GM04504 (cell line): ENCODE measurements around the gene SMU1.
"Not testable (repeated sequence)": the region's sequence is repeated elsewhere in the genome, so short reads cannot be mapped to it uniquely, and the experiment has no call there.

Experiments
- DNase-seq: peaks from one replicate; pipeline ENCODE4 v3.0.0-alpha.2; 2012; ENCODE audit warnings: low read depth

SMU1 gene

GRCh38 chr9:33013962-33014664 lies 62.4 kb downstream of the SMU1 start:
- no peak for DNase-seq

GRCh38 chr9:33012328-33013069 lies 64.0 kb downstream of the SMU1 start:
- DNase-seq, result no peak

GRCh38 chr9:33011831-33012230 lies 64.6 kb downstream of the SMU1 start:
- no peak for DNase-seq

GRCh38 chr9:33007755-33008154 lies 68.7 kb downstream of the SMU1 start:
- no peak for DNase-seq

- not testable (repeated sequence) for DNase-seq
Measured at GRCh38 chr9:33005335-33005734, 71.1 kb downstream of the SMU1 start.

- not testable (repeated sequence) for DNase-seq
Measured at GRCh38 chr9:33000682-33001055, 75.8 kb downstream of the SMU1 start.

- DNase-seq, result no peak
Measured at GRCh38 chr9:32992595-32993238, 83.8 kb downstream of the SMU1 start.

- no peak for DNase-seq
Measured at GRCh38 chr9:32991897-32992594, 84.4 kb downstream of the SMU1 start.
